Measurements from ENCODE around the gene FAM240A. TPM values are rescaled to one million over a fixed set of nuclear protein-coding genes. Genes with fewer than 3 reads are reported as not detected.
A peak's percentile ranks its signal among the peaks of the same experiment; 100 is the strongest.

The FAM240A gene
- total RNA-seq, 2 experiments from 2014 or later = not detected

DNA sequence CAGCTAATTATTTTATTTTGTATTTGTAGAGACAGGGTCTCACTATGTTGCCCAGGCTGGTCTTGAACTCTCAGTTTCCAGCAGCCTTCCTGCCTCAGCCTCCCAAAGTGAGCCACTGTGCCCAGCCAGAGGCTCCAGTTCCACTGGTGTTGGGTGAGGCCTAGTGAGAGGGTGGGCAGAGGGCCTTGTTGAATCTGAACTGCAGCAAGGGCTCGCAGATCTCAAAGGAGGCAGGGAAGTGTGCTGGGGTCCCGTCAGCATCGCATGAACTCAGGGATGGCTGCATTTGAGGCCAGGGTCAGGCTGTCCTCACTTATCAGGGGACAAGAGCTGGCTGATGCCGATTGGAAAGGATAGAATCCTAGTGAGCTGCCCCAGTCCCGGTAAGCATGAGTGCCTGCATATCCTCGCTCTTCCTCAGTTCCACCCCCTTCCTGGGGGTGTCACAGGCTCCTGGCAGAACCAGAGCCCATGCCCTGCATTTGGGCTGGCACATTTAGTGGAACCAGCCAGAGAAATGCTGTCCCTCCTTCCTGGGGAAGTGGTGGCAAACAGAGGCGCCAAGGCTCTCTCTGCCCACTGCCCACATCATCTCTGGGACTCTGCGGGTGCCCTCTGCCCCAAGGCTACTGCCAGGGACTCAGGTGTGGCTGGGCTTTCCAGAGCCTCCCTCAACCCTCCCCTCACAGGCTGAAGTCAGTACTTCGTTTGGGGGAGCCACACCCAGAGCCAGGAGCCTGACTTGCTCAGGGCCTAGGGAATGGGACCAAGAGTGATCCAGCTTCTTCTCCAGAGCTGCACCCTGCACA lies 57.1 kb downstream of the FAM240A start:
- Mint-ChIP-seq H3K9me3 (no peaks in the 10 kb centered on the region), H3K4me1 (ENCODE audit: low read depth) (no peaks in the 10 kb centered on the region), H3K27me3 (ENCODE audit: low read depth) (no peaks in the 10 kb centered on the region), H3K27ac (no peak overlapping the region), H3K36me3 (ENCODE audit: low read depth) (peaks cover 5% of the 10 kb centered on the region), H3K4me3 (no peak overlapping the region)
- intact Hi-C loops (cut with micrococcal nuclease) = no loop called here
- no peak for DNase-seq
- CTCF ChIA-PET = no interaction called here

DNA sequence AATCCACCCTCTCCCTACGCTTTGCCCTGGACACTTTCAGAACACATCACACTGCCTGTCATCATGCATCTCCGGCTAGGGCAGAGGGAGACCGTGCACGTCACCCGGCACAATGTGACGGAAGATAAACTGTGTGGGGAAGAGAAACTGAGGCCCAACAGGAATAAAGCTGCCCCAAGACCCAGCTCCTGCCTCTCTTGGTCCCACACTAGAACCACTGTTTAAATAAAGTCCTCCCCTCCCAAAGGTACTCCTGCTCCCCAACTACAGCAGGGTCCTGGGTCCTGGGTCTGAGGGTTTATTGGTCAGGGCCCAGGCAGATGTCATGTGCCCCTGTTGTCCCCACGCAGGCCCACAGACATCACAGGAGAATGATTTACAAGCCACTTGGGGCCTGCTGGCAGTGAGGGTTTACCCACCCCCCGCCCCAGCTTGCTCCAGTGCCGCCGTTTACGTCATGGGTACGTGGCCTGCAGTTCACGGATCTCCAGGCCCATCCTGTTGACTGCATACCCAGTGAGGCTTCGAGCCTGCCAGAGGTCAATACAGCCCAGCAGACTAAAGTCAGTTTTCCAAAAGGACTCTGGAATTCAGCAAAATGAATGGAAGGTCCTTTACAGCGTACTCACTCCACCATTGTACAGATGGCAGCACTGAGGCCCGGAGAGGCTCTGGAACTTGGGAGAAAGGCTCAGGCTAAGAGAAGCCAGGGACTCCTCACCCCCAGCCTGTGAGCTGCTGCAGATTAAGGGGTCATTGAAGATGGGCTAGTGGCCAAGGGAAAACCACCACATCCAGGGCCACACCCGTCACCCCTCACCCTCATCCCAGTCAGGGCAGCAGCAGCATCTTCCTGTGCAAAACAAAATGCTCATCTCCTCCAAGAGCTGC lies 57.9 kb downstream of the FAM240A start:
- intact Hi-C loops (cut with micrococcal nuclease) = no loop called here
- CTCF ChIA-PET = interaction anchor here (0.6 to 2.0 kb wide), 3 partner anchors 160 to 976 kb away, joined by 3 to 5 read pairs (median 5); no protein-coding TSS in a partner anchor
- Mint-ChIP-seq H3K9me3 (no peaks in the 10 kb centered on the region), H3K27ac (no peak overlapping the region), H3K4me1 (ENCODE audit: low read depth) (no peaks in the 10 kb centered on the region), H3K36me3 (ENCODE audit: low read depth) (peaks cover 6% of the 10 kb centered on the region), H3K4me3 (no peak overlapping the region), H3K27me3 (ENCODE audit: low read depth) (no peaks in the 10 kb centered on the region)
- DNase-seq = no peak

- no peaks in the 10 kb centered on the region for H3K4me1 Mint-ChIP-seq (ENCODE audit: low read depth)
- H3K27ac Mint-ChIP-seq = no peak overlapping the region
- H3K4me3 Mint-ChIP-seq = no peak overlapping the region
- intact Hi-C loops (cut with micrococcal nuclease) = no loop called here
- peaks cover 6% of the 10 kb centered on the region for H3K36me3 Mint-ChIP-seq (ENCODE audit: low read depth)
- CTCF ChIA-PET = interaction anchor here (0.6 to 2.0 kb wide), 2 partner anchors 181 to 977 kb away, joined by 5 read pairs; no protein-coding TSS in a partner anchor
- no peaks in the 10 kb centered on the region for H3K27me3 Mint-ChIP-seq (ENCODE audit: low read depth)
- DNase-seq = peak; percentile 3
- no peaks in the 10 kb centered on the region for H3K9me3 Mint-ChIP-seq
These were observed 58.6 kb downstream of the FAM240A start for GRCh38 chr3:46670891-46671427.

GRCh38 chr3:46671541-46672348 lies 59.4 kb downstream of the FAM240A start:
- Mint-ChIP-seq H3K27ac (no peak overlapping the region), H3K9me3 (no peaks in the 10 kb centered on the region), H3K27me3 (ENCODE audit: low read depth) (no peaks in the 10 kb centered on the region), H3K4me3 (no peak overlapping the region), H3K36me3 (ENCODE audit: low read depth) (peaks cover 6% of the 10 kb centered on the region), H3K4me1 (ENCODE audit: low read depth) (no peaks in the 10 kb centered on the region)
- CTCF ChIA-PET = interaction anchor here (2.0 kb wide), 1 partner anchor 182 kb away, joined by 5 read pairs; no protein-coding TSS in a partner anchor
- peak; percentile 2 for DNase-seq
- intact Hi-C loops (cut with micrococcal nuclease) = no loop called here

- Mint-ChIP-seq H3K27me3 (ENCODE audit: low read depth) (no peaks in the 10 kb centered on the region), H3K4me1 (ENCODE audit: low read depth) (no peaks in the 10 kb centered on the region), H3K4me3 (no peak overlapping the region), H3K36me3 (ENCODE audit: low read depth) (peaks cover 6% of the 10 kb centered on the region), H3K9me3 (no peaks in the 10 kb centered on the region), H3K27ac (no peak overlapping the region)
- CTCF ChIA-PET = interaction anchor here (2.0 kb wide), 1 partner anchor 183 kb away, joined by 5 read pairs; no protein-coding TSS in a partner anchor
- intact Hi-C loops (cut with micrococcal nuclease) = no loop called here
- peak; percentile 1 for DNase-seq
These were observed 60.0 kb downstream of the FAM240A start for GRCh38 chr3:46672349-46672695.

DNA sequence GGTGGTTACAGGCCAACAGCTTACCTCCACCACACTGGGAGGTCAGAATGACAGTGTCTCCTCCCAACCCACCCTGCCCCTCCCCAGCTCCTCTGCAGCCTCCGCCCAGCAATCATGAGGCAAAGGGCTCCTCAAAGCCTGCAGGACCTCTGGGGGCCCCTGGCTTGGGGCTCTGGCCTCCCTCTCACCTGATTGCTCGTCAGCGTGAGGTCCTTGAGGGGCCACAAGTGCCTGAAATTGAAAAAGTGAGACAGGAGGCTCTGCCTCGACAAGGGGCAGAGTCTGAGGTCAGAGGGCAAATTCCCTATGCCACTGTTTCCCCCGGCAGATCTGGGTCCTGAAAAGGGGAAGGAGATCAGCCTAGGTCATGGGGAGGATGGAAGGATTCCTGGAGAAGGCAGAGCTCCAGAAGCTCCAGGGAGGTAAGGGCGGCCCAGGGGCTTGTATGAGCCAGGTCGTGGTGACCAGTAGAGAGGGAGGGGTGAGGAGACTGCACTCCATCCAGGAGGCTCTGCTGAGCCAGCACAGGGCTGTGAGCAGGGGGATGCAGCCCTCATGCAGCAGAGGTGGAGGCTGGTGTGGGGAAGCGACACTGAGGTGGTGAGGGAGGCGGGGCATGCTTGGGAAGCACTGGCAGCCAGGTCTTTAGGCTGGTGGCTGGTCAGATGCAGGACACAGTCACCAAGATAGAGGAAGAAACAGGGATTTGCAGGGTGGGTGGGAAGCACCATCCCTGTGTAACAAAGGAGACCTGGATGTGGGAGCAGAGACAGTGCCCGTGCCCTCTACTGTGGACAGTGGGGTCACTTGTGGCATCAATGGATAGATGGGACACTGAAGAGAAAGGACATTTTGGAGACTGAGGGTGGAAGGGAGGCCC lies 61.1 kb downstream of the FAM240A start:
- peaks cover 6% of the 10 kb centered on the region for H3K36me3 Mint-ChIP-seq (ENCODE audit: low read depth)
- CTCF ChIA-PET = no interaction called here
- no peak overlapping the region for H3K4me3 Mint-ChIP-seq
- H3K27ac Mint-ChIP-seq = no peak overlapping the region
- DNase-seq = no peak
- no peaks in the 10 kb centered on the region for H3K9me3 Mint-ChIP-seq
- H3K27me3 Mint-ChIP-seq (ENCODE audit: low read depth) = no peaks in the 10 kb centered on the region
- no peaks in the 10 kb centered on the region for H3K4me1 Mint-ChIP-seq (ENCODE audit: low read depth)
- intact Hi-C loops (cut with micrococcal nuclease) = no loop called here

DNA sequence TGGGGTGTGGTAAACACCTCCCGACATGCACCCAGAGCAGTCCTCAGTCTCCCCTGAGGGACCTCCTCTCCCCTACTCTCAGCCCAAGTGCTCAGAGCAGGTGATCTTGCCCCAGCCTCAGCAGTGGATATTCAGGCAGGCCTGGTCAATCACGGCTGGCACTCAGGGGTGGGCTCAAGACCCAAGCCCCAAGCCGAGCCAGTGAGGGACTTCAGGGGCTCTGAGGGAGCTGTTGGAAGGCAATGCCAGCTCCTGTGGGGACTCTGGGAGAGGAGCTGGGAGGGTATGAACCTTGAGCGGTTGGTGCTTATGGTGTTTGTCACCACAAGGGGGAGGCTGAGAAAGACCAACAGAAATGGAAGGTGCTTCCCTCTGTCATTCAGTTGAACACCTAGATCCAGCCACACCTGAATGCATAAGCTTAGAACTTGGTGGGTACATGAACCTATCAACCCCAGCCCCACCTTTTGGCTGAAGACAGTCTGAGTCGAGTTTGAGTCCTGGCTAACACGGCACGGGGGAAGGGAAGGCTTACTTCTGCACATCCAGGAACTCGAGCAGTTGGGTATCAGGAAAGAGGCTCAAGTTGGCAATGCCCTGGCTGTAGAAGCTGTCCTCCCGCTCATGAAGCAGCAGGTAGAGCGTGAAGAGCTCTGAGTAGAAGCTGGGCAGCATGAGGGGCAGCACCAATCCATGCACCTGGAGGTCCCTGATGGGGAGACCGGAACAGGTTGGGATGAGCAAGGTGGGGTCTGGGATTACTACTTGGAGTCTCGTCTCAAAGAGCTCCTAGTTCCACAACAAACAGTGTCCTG lies 61.9 kb downstream of the FAM240A start:
- H3K27me3 Mint-ChIP-seq (ENCODE audit: low read depth) = no peaks in the 10 kb centered on the region
- peaks cover 6% of the 10 kb centered on the region for H3K36me3 Mint-ChIP-seq (ENCODE audit: low read depth)
- intact Hi-C loops (cut with micrococcal nuclease) = no loop called here
- peak; percentile 1 for DNase-seq
- no peaks in the 10 kb centered on the region for H3K4me1 Mint-ChIP-seq (ENCODE audit: low read depth)
- no peak overlapping the region for H3K27ac Mint-ChIP-seq
- CTCF ChIA-PET = no interaction called here
- no peak overlapping the region for H3K4me3 Mint-ChIP-seq
- no peaks in the 10 kb centered on the region for H3K9me3 Mint-ChIP-seq

DNA sequence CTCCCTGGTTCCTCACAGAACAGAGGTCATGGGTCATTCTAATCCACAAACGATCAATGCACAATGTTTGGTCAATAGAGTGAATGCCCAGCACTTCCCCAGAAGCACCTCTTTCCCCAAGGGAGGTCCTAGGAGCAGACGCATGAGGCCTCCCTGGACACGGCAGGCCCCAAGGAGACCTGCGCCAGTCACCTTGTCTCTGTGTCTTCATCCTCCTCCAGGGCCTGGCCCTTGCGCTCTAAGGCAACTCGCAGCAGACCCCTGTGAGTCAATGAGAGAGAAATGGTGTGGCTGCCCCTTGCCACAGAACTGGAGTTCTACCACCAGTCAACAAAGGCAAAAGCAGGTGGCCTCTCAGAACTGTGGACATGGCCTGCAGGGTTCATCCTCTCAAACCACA lies 63.1 kb downstream of the FAM240A start:
- intact Hi-C loops (cut with micrococcal nuclease) = no loop called here
- CTCF ChIA-PET = no interaction called here
- Mint-ChIP-seq H3K4me3 (no peak overlapping the region), H3K27ac (no peak overlapping the region), H3K4me1 (ENCODE audit: low read depth) (no peaks in the 10 kb centered on the region), H3K36me3 (ENCODE audit: low read depth) (peaks cover 8% of the 10 kb centered on the region), H3K27me3 (ENCODE audit: low read depth) (no peaks in the 10 kb centered on the region), H3K9me3 (no peaks in the 10 kb centered on the region)
- no peak for DNase-seq

All from activated naive CD4-positive, alpha-beta T cell treated with anti-CD3 and anti-CD28 coated beads for 36 hours (primary cell).